Neural progenitor cell (in vitro differentiated cells): ENCODE measurements around the gene ACAA1.
"Not testable (repeated sequence)": the region's sequence is repeated elsewhere in the genome, so short reads cannot be mapped to it uniquely, and the experiment has no call there.

Source experiments
- CTCF ChIP-seq: fragments of 200-600 bp; sonication (generic); IDR thresholded peaks from 2 replicates; pipeline ENCODE4 v1.5.1; 2017; ENCODE audit warnings: antibody characterized with exemption, mild to moderate bottlenecking
- EZH2 ChIP-seq: fragments of 200-600 bp; sonication (generic); IDR thresholded peaks from 2 replicates; pipeline ENCODE4 v1.6.1; 2017; ENCODE audit warnings: antibody characterized with exemption, mild to moderate bottlenecking, moderate library complexity
- EZH2phosphoT487 ChIP-seq: fragments of 200-600 bp; sonication (generic); IDR thresholded peaks from 2 replicates; pipeline ENCODE4 v1.6.1; 2017; ENCODE audit warnings: antibody characterized with exemption

GRCh38 chr3:38135621-38136277 lies 1.2 kb downstream of the ACAA1 start:
- not testable (repeated sequence) for TF ChIP-seq CTCF, EZH2, EZH2phosphoT487
